ENCODE data around the gene ABCC8. TPM values are rescaled to one million over a fixed set of nuclear protein-coding genes. Genes with fewer than 3 reads are reported as not detected.

Gene ABCC8
- total and polyA plus RNA-seq, 2 experiments from 2014 or later, result 2.0 to 3.4 TPM

DNA sequence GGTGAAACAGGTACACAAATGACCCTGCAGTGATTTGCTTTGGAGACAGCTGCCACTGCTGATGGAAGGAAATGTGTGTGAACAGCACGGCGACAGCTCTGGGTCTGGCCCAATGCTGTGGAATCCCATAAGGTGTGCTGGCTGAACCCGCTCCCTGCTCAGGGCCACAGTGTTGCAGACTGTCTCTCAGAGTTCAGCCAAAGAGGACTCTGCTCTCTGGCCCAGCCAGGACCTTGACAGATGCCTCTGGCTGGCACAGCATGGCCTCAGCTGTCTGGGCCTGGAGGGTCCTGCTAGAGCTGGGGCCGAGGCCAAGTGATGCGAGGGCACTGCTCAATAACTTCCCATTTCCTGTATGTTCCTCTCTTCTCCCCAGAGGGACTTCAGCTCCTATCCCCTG is 5.3 kb upstream of the ABCC8 start:
- Histone ChIP-seq H3K9me2 (ENCODE audit: insufficient read depth) (no peaks in the 10 kb centered on the region), H4K20me1 (replicated peaks; ENCODE audit: insufficient read depth) (no peaks in the 10 kb centered on the region; the same call in 1 of the 2 replicates), H3K4me1 (ENCODE audit: insufficient read depth) (no peaks in the 10 kb centered on the region; the same call in none of the 2 replicates), H3K79me2 (replicated peaks; ENCODE audit: insufficient read depth) (no peaks in the 10 kb centered on the region), H3K4me3 (no peak overlapping the region), H2AFZ (no peak overlapping the region), H3K27ac (ENCODE audit: low read depth) (no peak overlapping the region), H3K4me2 (no peak overlapping the region), H3K36me3 (ENCODE audit: insufficient read depth) (no peaks in the 10 kb centered on the region), H3K27me3 (ENCODE audit: insufficient read depth) (peaks cover 24% of the 10 kb centered on the region), H3F3A (replicated peaks; ENCODE audit: low read depth) (peaks cover 5% of the 10 kb centered on the region; the same call in 1 of the 2 replicates)
- no peak for ATAC-seq
- H3K36me3 Mint-ChIP-seq (ENCODE audit: low read depth), result no peaks in the 10 kb centered on the region
- H3K4me1 Mint-ChIP-seq, result peaks cover 19% of the 10 kb centered on the region
- no peak for TF ChIP-seq NANOG (IDR thresholded peaks at IDR 0.05; ENCODE audit: borderline replicate concordance)
- no peak for TF ChIP-seq POLR2AphosphoS5 (IDR thresholded peaks at IDR 0.05; ENCODE audit: low read depth)
- TF ChIP-seq EZH2phosphoT487 (IDR thresholded peaks at IDR 0.05; ENCODE audit: unreplicated experiment), result no peak
- TF ChIP-seq, protein P1, sequence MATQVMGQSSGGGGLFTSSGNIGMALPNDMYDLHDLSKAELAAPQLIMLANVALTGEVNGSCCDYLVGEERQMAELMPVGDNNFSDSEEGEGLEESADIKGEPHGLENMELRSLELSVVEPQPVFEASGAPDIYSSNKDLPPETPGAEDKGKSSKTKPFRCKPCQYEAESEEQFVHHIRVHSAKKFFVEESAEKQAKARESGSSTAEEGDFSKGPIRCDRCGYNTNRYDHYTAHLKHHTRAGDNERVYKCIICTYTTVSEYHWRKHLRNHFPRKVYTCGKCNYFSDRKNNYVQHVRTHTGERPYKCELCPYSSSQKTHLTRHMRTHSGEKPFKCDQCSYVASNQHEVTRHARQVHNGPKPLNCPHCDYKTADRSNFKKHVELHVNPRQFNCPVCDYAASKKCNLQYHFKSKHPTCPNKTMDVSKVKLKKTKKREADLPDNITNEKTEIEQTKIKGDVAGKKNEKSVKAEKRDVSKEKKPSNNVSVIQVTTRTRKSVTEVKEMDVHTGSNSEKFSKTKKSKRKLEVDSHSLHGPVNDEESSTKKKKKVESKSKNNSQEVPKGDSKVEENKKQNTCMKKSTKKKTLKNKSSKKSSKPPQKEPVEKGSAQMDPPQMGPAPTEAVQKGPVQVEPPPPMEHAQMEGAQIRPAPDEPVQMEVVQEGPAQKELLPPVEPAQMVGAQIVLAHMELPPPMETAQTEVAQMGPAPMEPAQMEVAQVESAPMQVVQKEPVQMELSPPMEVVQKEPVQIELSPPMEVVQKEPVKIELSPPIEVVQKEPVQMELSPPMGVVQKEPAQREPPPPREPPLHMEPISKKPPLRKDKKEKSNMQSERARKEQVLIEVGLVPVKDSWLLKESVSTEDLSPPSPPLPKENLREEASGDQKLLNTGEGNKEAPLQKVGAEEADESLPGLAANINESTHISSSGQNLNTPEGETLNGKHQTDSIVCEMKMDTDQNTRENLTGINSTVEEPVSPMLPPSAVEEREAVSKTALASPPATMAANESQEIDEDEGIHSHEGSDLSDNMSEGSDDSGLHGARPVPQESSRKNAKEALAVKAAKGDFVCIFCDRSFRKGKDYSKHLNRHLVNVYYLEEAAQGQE (IDR thresholded peaks at IDR 0.05; ENCODE audit: unreplicated experiment), result no peak
- TF ChIP-seq, protein P2, sequence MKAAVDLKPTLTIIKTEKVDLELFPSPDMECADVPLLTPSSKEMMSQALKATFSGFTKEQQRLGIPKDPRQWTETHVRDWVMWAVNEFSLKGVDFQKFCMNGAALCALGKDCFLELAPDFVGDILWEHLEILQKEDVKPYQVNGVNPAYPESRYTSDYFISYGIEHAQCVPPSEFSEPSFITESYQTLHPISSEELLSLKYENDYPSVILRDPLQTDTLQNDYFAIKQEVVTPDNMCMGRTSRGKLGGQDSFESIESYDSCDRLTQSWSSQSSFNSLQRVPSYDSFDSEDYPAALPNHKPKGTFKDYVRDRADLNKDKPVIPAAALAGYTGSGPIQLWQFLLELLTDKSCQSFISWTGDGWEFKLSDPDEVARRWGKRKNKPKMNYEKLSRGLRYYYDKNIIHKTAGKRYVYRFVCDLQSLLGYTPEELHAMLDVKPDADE (IDR thresholded peaks at IDR 0.05), result no peak
- no peak for TF ChIP-seq EZH2 (IDR thresholded peaks at IDR 0.05; ENCODE audit: low read depth, unreplicated experiment)
- no peak for TF ChIP-seq JUNB (IDR thresholded peaks at IDR 0.05; ENCODE audit: unreplicated experiment)
- no peak for TF ChIP-seq ZNF331 (CRISPR knock-in tag; IDR thresholded peaks at IDR 0.05; ENCODE audit: low read depth)
- peaks cover 31% of the 10 kb centered on the region for H3K27me3 Mint-ChIP-seq (ENCODE audit: insufficient read depth, low read depth, poor library complexity)
- H3K4me3 Mint-ChIP-seq, result no peak overlapping the region
- DNase-seq (ENCODE audit: low spot score), result no peak
- H3K27ac Mint-ChIP-seq, result no peak overlapping the region
- no peaks in the 10 kb centered on the region; the same call in 2 of the 3 replicates for H3K9me3 Mint-ChIP-seq

DNA sequence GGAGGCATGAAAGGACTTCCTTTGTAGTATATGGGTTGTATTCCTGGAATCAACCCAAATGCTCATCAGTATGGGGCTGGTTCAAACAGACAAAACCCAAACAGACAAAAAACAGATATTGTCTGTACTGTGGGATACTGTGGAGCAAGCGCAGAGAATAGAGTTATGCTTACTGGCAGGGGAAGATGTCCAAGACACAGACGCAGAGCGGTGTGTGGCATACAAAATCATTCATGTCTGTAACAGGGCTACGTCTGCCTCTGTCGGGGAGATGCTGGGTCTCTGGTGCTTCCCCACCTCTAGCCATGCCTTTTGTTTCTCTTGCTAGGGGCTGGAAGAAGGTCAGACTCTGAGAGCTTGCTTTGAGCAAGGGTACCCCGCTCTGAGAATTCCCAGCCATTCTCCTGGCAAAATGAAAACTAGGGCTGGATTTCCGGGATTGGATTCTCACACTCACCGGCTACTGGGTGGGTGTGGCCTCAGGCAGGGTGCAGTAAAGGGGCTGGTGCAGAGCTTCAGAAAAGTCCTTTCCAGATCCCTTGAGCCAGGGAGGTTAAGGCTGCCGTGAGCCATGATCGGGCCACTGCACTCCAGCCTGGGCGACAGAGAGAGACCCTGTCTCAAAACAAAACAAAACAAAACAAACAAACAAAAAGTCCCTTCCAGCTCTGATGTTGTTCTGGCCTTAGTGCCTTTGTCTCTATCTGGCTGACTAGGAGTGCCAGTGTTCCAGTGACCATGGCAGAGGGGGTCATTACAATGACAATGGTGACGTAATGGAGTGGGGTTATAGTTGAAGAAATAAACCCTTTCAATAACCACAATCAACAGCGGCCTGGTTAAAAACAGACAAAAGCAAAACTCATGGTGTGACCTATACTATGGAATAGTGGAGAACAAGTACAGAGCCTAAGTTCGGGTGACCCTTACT is 2.9 kb upstream of the ABCC8 start:
- peak; percentile 52 for ATAC-seq
- peaks cover 24% of the 10 kb centered on the region for H3K4me1 Mint-ChIP-seq
- peaks cover 53% of the 10 kb centered on the region for H3K27me3 Mint-ChIP-seq (ENCODE audit: insufficient read depth, low read depth, poor library complexity)
- Histone ChIP-seq H3K9me2 (ENCODE audit: insufficient read depth) (no peaks in the 10 kb centered on the region), H3K4me1 (ENCODE audit: insufficient read depth) (peaks cover 5% of the 10 kb centered on the region), H3K4me2 (peak overlapping the region; percentile 24), H3K4me3 (peak overlapping the region; percentile 39; the same call in 1 of the 2 replicates), H3K79me2 (replicated peaks; ENCODE audit: insufficient read depth) (no peaks in the 10 kb centered on the region), H3K36me3 (ENCODE audit: insufficient read depth) (no peaks in the 10 kb centered on the region), H2AFZ (peak overlapping the region; percentile 45), H3K27me3 (ENCODE audit: insufficient read depth) (peaks cover 47% of the 10 kb centered on the region), H3F3A (replicated peaks; ENCODE audit: low read depth) (peaks cover 5% of the 10 kb centered on the region; the same call in 1 of the 2 replicates), H3K27ac (ENCODE audit: low read depth) (no peak overlapping the region), H4K20me1 (replicated peaks; ENCODE audit: insufficient read depth) (no peaks in the 10 kb centered on the region; the same call in 1 of the 2 replicates)
- DNase-seq (ENCODE audit: low spot score), result peak; percentile 90
- TF ChIP-seq CREB1 (CRISPR knock-in tag; IDR thresholded peaks at IDR 0.05; ENCODE audit: low read depth) (0 out of 2 replicates have a peak, but pooled peaks have one; percentile 12), EZH2phosphoT487 (IDR thresholded peaks at IDR 0.05; ENCODE audit: unreplicated experiment) (no peak), ZNF331 (CRISPR knock-in tag; IDR thresholded peaks at IDR 0.05; ENCODE audit: low read depth) (no peak), EZH2 (IDR thresholded peaks at IDR 0.05; ENCODE audit: low read depth, unreplicated experiment) (no peak)
- H3K27ac Mint-ChIP-seq, result no peak overlapping the region
- H3K9me3 Mint-ChIP-seq, result no peaks in the 10 kb centered on the region; the same call in 2 of the 3 replicates
- H3K36me3 Mint-ChIP-seq (ENCODE audit: low read depth), result no peaks in the 10 kb centered on the region
- peak overlapping the region; percentile 5; the same call in 1 of the 3 replicates for H3K4me3 Mint-ChIP-seq
